Measurements from ENCODE around the gene GAA.
"Not testable (repeated sequence)": the region's sequence is repeated elsewhere in the genome, so short reads cannot be mapped to it uniquely, and the experiment has no call there.

The GAA gene

DNA sequence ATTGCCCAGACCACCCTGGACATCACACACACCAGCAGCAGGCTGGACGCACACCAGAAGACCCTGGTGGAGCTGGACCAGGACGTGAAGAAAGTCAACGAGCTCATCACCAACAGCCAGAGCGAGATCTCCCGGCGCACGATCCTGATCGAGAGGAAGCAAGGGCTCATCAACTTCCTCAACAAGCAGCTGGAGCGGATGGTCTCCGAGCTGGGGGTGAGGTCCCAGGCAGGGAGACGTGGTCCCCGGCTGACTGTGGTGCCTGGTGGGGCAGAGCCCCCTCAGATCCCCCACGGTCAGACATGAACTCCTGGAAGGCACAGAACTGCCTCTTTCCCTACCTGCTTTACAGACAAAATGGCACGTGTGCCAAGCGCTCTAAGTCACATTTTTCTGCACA, 16.6 kb upstream of the GAA start:
- DNase-seq: no peak

GRCh38 chr17:80086081-80086480, 15.3 kb upstream of the GAA start:
- DNase-seq: no peak

- no peak for DNase-seq
Observed at GRCh38 chr17:80086616-80087015, 14.8 kb upstream of the GAA start.

DNA sequence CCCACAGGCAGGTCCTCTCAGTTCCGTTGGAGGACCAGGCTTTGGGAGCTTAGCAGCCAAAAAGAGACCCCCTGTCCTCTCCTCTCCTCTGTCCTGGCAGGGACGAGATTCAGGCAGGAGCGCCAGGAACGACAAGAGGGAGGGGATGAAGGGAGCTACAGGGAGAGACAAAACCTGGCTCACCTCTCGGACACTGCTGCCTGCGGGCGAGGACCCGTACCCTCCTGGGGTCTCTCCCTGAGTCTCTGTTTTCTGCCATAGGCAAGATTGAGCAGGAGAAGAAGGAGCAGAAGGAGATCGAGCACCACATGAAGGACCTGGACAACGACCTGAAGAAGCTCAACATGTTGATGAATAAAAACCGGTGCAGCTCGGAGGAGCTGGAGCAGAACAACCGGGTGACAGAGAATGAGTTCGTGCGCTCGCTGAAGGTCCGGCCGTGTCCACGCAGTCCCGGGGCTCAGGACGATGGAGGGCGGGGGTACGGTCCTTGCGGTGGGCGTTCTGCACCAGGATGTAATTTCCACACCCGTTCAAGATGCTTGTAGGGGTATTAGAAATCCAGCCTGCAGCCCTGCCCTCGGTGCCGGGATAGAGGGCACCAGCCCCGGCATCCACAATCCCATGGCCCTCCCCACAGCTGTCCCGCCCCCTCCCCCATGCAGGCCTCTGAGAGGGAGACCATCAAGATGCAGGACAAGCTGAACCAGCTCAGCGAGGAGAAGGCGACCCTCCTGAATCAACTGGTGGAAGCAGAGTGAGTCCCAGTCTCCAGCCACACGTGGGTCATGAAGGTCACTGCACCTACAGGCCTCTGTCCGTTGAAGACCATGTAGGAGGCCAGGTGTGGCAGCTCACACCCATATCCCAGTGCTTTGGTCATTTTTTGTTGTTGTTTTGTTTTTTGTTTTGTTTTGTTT, 13.8 kb upstream of the GAA start:
- no peak for DNase-seq

- no peak for DNase-seq
Observed at GRCh38 chr17:80089762-80090161, 11.6 kb upstream of the GAA start.

DNA sequence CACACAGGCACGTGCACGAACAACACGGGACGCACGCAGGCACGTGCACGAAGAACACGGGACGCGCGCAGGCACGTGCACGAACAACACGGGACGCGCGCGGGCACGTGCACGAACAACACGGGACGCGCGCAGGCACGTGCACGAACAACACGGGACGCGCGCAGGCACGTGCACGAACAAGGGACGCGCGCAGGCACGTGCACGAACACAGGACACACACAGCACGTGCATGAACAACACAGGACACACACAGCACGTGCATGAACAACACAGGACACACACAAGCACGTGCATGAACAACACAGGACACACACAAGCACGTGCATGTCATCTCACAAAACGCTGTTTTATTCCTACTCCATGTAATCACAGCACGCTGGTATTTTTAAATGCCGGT, 11.2 kb upstream of the GAA start:
- not testable (repeated sequence) for DNase-seq

GRCh38 chr17:80091376-80091775, 10.0 kb upstream of the GAA start:
- no peak for DNase-seq

DNA sequence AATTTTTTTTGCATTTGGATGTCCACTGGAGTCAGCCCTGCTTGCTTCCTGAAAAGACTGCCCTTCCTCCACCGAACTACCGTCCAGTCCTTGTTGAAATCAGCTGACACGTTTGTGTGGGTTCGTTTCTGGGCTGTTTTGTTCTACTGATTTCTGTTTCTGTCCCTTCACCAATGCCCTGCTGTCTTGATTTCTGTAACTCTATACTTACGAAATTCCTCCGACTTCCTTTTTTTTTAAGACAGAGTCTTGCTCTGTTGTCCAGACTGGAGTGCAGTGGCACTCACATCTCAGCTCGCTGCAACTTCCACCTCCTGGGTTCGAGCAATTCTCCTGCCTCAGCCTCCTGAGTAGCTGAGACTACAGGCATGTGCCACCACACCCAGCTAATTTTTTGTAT, 8.4 kb upstream of the GAA start:
- DNase-seq: no peak

GRCh38 chr17:80095038-80095843, 6.1 kb upstream of the GAA start:
- no peak for DNase-seq

- no peak for DNase-seq
Observed at GRCh38 chr17:80095844-80096475, 5.4 kb upstream of the GAA start.

DNA sequence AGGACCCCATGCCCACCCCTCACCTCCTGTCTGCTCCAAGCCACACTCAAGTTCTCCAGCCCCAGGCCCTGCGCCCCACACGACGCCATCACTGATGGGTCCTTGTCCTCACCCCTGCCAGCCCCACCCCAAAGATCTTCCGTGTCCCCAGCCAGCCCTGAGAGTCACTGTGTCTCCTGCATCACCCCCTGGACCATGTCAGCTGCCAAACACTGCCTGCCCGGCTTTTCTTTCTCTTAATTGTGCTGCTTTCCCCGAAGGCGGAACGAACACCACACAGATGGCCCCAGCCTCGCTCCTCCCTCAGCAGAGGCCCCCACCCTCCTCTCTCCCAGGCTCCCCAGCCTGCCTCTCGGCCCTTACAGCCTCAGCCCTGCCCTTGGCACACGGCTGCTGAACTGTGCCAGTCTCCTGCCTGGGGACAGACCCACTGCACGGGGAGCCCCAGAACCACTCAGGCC, 4.8 kb upstream of the GAA start:
- no peak for DNase-seq

- DNase-seq: no peak
Observed at GRCh38 chr17:80097127-80097621, 4.2 kb upstream of the GAA start.

DNA sequence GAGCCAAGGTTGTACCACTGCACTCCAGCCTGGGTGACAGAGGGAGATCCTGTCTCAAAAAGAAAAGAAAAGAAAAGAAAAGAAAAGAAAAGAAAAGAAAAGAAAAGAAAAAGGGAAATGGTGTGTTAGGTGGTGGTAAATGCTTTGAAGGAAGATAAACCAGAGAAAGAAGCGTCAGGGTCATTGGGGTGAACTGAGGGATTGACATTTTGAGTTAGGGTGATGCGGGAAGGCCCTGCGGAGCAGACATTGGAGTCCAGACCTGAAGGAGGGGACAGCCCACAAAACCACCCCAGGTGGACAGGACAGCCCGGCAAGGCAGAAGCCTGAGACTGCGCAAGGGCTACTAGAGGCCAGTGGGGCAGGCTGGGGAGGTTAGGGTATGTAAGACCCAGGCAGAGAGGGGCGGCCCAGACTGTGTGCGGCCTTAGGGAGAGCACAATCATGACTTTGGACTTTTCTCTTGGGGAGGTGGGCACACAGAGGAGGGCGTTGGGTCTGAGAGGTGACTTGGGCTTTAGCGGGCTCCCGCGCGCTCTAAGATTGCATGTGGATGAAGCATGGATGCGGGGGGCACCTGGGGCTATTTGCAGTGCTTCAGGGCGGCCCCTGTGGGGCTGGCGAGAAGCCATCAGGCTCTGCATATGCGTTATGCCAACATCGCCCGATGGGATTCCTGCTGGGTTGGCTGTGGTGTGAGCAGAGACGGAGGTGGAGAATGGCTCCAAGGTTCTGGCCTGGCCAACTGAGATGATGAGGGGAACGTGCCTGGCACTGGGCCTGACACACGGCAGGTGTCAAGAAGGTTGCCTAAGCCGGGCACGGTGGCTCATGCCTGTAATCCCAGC, 3.3 kb upstream of the GAA start:
- DNase-seq: no peak

- no peak for DNase-seq
Observed at GRCh38 chr17:80099291-80100034, 1.9 kb upstream of the GAA start.

DNA sequence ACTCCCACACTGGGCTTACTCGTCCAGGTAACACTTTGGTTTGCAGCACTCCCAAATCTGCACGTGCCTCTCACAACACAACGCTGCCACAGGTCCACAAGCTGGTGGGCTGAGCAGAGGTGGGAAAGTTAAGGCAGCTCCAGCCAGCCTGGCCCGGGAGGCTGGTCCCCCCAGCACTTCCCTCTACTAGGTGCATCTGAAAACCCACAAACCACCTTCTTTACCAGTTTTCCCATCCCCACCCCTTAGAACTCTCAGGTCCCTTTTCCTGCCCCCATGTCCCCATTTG, 1.4 kb upstream of the GAA start:
- DNase-seq: no peak

DNA sequence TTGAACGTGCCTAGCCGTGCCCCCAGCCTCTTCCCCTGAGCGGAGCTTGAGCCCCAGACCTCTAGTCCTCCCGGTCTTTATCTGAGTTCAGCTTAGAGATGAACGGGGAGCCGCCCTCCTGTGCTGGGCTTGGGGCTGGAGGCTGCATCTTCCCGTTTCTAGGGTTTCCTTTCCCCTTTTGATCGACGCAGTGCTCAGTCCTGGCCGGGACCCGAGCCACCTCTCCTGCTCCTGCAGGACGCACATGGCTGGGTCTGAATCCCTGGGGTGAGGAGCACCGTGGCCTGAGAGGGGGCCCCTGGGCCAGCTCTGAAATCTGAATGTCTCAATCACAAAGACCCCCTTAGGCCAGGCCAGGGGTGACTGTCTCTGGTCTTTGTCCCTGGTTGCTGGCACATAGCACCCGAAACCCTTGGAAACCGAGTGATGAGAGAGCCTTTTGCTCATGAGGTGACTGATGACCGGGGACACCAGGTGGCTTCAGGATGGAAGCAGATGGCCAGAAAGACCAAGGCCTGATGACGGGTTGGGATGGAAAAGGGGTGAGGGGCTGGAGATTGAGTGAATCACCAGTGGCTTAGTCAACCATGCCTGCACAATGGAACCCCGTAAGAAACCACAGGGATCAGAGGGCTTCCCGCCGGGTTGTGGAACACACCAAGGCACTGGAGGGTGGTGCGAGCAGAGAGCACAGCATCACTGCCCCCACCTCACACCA, 724 bp downstream of the GAA start:
- DNase-seq: no peak

DNA sequence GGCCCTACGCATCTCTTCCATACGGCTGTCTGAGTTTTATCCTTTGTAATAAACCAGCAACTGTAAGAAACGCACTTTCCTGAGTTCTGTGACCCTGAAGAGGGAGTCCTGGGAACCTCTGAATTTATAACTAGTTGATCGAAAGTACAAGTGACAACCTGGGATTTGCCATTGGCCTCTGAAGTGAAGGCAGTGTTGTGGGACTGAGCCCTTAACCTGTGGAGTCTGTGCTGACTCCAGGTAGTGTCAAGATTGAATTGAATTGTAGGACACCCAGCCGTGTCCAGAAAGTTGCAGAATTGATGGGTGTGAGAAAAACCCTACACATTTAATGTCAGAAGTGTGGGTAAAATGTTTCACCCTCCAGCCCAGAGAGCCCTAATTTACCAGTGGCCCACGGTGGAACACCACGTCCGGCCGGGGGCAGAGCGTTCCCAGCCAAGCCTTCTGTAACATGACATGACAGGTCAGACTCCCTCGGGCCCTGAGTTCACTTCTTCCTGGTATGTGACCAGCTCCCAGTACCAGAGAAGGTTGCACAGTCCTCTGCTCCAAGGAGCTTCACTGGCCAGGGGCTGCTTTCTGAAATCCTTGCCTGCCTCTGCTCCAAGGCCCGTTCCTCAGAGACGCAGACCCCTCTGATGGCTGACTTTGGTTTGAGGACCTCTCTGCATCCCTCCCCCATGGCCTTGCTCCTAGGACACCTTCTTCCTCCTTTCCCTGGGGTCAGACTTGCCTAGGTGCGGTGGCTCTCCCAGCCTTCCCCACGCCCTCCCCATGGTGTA, 1.5 kb downstream of the GAA start:
- DNase-seq: no peak

GRCh38 chr17:80103449-80104085, 2.2 kb downstream of the GAA start:
- no peak for DNase-seq

DNA sequence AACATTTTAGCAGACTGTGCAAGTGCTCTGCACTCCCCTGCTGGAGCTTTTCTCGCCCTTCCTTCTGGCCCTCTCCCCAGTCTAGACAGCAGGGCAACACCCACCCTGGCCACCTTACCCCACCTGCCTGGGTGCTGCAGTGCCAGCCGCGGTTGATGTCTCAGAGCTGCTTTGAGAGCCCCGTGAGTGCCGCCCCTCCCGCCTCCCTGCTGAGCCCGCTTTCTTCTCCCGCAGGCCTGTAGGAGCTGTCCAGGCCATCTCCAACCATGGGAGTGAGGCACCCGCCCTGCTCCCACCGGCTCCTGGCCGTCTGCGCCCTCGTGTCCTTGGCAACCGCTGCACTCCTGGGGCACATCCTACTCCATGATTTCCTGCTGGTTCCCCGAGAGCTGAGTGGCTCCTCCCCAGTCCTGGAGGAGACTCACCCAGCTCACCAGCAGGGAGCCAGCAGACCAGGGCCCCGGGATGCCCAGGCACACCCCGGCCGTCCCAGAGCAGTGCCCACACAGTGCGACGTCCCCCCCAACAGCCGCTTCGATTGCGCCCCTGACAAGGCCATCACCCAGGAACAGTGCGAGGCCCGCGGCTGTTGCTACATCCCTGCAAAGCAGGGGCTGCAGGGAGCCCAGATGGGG, 3.1 kb downstream of the GAA start:
- DNase-seq: peak; percentile 5

Measured in NCI-H1105 (cell line).